COLO668 (cell line): ENCODE data around the gene ZRANB1.

Experiments used
- DNase-seq: peaks from one replicate; lab custom pipeline; 2025; ENCODE audit not compliant: unreplicated experiment; lab: John Stamatoyannopoulos, UW

Gene ZRANB1

DNA sequence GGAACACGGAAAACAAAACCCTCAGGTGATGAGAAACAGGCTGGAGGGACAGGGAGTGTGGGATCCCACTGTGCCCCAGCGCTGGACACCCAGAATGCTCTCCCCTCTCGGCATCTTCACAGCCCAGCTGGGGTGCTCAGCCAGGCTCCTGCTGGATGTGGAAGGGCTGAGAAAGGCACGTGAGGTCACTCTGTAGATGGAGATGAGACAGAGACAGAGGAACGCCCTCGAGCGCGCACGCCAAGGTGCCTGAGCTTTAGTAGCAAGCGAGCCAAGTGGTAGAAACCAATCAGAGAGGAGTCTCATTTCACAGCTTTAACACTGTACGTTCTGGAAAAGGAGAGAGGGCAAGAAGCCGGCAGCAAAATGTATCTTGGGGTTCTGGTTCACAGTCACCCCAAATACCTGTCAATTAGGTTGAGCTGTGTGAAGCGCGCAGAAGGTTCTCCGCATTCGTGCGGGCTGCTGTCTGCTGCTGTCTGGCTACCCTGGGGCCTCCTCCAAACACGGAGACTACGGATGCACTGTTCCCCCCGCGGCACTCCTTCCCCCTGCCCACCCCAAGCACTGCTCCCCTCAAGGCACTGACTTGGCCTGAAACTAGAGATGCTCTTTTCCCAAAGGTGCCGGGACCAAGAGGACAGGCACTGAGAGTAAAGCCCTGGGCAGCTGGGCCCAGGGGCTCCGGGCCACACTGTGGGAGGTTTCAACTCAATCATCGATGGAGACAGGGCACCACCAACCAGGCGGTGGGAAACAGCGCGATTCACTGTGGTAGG lies 91.4 kb downstream of the ZRANB1 start:
- DNase-seq = no peak

DNA sequence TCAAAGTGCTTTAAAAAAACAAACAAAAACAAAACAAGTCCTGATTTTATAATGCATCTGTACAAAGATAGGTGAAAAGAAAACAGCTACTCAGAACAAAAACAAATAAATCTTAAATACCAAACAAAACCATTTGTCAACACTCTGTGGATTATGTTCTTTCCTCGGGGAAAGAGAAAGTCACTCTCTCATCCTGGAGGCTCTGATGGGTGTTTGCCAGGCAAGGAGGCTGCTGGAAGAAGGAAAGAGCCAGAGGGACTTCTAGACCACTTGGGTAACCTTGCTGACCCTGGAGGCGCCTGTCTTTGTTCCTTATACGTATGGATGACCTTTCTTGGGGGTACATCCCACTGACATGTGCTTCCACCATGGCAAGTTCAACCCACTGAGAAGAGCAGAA lies 92.8 kb downstream of the ZRANB1 start:
- DNase-seq = no peak

DNA sequence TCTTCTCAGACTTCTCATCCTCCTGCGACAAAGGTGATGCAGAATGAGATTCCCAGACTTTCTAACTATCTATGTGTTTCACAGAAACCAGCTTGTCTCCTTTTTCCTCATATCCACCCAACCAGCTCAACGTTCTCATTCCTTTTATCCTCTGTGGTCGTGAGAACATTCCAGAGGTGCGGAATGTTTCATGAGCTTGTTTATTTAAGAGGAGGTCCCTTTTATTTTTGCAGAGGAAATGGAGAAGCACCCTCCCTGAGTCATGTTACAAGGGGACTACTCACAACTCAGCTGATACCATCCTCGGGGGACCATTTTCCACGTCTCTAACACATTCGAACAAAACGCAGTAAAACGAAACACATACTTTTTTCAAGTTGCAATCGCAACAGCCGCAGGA lies 93.2 kb downstream of the ZRANB1 start:
- no peak for DNase-seq

DNA sequence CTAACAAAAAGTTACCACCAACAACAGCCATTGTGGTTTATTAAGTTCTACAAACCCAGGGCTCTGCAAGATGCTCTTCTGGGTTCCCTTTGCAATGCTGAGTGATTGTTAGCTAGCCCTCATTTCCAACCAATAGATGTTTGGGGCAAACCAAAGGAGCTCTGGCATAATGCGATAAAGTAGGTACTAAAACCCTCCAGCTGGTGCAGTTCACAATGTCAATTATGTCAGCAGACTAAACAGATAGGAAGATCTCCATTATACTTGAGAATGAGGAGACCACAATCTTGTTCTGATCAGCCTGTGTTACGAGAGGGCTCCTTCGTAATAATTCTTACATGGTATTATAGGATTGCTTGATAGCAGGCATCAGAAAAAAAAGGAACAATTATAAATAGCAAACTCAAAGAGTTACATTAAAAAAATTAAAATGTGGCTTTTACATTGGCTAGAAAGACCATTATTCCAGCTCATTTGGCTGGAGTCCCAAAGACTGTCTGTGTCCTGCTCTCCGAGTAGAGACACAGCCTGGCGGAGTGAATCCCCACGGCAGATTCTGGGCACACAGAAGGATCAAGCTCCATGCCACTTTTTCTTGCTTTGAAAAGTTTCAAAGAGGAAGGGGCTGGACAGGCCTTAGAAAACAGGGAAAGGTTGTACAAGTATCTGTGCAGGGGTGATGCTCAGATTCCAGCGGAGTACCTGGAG lies 93.8 kb downstream of the ZRANB1 start:
- DNase-seq = no peak

DNA sequence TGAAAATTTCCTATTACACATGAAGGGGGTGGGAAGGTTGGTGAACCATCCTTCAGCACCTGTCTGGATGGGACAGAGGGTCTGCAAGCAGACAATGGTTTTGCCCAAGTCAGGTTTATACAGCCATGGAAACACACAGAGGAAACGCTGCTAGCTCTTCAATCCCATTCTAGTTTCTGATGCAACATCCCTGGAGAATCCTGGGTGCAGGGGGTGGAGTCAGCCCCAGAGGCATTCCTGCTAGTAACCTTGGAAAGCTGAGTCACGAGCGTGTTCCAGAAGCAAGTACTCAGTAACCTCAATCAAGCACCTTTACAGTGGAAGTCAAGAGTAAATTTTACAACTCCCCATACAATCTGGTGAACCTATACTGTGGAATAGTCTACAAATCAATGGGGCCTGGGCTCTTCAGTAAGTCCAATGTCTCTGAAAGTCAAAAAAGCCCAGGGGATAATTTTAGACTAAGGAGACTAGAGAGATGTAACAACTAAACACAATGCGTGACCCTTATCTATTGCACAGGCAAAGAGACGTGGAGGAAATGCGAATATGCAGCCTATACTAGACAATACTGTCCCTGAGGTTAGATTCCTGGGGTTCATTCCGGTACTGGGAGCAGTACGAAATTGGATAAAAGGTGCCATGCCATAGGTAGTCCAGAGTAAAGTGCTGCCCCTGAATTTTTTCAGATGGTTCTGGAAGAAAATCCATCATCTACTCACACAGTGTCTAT lies 95.4 kb downstream of the ZRANB1 start:
- no peak for DNase-seq
